22Rv1 (cell line): ENCODE results near the gene CDKAL1.
"Not testable (repeated sequence)": the region's sequence is repeated elsewhere in the genome, so short reads cannot be mapped to it uniquely, and the experiment has no call there.

Experiments
- H3K27ac ChIP-seq: fragments of 450-650 bp; 2 replicates; pipeline ENCODE4 v1.5.1; 2017
- ZFX ChIP-seq: fragments of 450-650 bp; IDR thresholded peaks from 2 replicates; pipeline ENCODE4 v1.6.1; 2017; ENCODE audit warnings: antibody characterized with exemption, borderline replicate concordance
- TF ChIP-seq, protein P1 (sequence below): fragments of 450-650 bp; IDR thresholded peaks from 2 replicates; pipeline ENCODE4 v1.5.1; 2017; ENCODE audit warnings: mild to moderate bottlenecking

The CDKAL1 gene

DNA sequence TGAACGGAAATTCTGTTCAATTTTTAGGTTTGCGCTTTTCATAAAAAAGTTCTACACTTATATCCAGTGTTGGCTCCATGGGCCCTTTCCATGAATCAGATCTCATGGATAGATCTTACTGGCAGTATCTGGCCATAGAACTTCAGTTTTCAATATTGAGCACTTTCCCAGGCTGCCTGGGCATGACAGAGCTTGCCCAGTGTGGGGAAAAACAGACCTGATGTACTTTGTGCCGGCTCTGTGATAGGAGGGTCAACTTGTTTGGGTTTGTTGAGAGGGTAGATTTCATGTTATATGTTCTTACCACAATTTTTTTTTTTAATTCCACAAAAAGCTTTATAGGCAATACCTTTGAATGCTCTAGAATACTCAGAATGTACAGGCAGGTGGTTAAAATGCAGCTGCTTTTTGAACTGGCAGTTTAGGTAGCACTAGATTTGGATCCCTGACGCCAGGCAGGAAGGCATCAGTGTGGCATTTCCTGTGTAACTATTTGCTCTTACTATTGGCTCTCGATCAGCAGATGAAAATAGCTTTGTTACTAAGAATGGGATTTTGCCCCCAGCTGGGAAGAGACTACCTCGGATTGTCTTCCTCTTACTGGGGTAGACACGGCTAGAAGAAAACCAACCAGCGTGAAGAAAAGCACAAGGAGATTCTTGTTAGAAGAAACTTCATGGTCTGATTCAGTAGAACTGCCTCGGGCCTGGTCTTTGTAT lies 654.4 kb downstream of the CDKAL1 start:
- no peak overlapping the region for H3K27ac ChIP-seq
- TF ChIP-seq, protein P1, sequence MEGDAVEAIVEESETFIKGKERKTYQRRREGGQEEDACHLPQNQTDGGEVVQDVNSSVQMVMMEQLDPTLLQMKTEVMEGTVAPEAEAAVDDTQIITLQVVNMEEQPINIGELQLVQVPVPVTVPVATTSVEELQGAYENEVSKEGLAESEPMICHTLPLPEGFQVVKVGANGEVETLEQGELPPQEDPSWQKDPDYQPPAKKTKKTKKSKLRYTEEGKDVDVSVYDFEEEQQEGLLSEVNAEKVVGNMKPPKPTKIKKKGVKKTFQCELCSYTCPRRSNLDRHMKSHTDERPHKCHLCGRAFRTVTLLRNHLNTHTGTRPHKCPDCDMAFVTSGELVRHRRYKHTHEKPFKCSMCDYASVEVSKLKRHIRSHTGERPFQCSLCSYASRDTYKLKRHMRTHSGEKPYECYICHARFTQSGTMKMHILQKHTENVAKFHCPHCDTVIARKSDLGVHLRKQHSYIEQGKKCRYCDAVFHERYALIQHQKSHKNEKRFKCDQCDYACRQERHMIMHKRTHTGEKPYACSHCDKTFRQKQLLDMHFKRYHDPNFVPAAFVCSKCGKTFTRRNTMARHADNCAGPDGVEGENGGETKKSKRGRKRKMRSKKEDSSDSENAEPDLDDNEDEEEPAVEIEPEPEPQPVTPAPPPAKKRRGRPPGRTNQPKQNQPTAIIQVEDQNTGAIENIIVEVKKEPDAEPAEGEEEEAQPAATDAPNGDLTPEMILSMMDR, result no peak
- TF ChIP-seq ZFX, result no peak

DNA sequence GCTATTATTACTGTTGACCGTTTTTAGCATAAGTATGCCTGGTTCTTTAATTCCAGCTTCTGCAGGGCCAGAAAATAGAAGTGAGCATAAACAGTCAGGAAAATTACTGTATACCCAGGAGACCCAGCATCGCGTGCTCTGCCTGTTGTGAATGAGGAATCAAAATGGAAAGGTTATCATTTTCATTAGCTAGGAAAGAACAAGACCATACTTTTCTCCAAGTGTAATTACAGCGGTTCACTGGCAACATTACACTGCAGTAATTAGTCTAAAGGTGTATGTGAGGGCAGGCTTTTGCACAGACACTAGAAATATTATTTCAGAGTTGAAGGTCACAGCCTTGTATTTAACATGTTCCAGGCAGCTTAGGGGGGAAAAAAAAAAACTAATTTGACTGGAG lies 655.5 kb downstream of the CDKAL1 start:
- no peak overlapping the region for H3K27ac ChIP-seq
- TF ChIP-seq ZFX, result no peak
- TF ChIP-seq, protein P1, result no peak

DNA sequence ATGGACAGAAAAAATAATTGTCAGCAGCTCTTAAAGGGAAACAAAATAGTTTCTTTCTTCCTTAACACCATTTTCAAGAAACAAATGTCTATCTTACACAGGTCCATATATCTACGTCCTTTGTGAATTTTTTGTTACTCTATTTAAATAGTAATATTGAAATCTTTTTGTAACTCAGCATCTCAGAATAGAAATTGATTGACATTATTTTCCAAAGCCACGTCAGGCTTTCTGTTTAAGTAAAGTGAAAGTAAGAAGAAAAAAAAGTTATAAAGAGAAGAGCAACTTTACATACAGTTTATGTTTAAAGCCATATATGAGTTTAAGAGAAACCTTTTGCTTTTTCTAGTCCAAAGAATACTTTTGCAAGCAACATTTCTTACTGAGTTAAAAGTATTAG lies 656.4 kb downstream of the CDKAL1 start:
- no peak for TF ChIP-seq ZFX
- TF ChIP-seq, protein P1, result no peak
- no peak overlapping the region for H3K27ac ChIP-seq

DNA sequence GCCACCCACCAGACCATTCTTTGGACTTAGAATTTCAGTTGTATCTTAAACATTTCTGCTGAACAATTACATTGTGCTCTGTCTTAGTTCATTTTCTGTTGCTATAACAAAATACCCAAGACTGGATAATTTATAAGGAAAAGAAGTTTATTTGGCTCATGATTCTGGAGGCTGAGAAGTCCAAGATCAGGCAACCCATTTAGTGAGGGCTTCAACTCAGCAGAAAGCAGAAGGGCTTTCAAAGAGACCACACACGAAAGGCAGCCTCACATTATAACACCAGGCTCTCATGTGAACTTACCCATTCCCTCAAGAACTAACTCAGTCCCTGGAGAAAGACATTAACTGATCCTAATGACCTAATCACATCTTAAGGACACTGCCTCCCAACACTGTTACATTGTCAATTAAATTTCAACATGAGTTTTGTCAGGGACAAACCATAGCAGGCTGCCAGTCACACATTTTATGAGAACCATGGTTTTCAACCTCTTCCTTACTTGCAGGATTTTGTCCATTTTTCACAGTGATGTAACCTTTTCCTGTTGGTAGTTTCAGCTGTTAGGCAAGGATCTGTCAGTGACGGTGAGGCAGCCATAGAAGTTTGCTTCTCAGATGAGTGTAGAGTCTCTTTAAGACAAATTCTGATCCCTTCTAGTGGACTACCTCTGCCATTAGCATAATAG lies 659.7 kb downstream of the CDKAL1 start:
- no peak overlapping the region for H3K27ac ChIP-seq

DNA sequence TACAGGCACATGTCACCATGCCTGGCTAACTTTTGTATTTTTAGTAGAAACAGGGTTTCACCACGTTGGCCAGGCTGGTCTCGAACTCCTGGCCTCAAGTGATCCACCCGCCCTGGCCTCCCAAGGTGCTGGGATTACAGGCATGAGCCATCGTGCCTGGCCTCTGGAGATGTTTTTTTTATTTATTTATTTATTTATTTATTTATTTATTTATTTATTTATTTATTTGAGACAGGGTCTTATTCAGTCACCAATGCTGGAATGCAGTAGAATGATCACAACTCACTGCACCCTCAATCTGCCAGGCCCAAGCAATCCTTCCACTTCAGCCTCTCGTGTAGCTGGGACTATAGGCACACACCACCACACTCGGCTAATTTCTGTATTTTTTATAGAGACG lies 661.0 kb downstream of the CDKAL1 start:
- H3K27ac ChIP-seq, result not testable (repeated sequence)

More for the DNA sequence above, 659.7 kb downstream of the CDKAL1 start:
- TF ChIP-seq, protein P1, result no peak
- TF ChIP-seq ZFX, result no peak

DNA sequence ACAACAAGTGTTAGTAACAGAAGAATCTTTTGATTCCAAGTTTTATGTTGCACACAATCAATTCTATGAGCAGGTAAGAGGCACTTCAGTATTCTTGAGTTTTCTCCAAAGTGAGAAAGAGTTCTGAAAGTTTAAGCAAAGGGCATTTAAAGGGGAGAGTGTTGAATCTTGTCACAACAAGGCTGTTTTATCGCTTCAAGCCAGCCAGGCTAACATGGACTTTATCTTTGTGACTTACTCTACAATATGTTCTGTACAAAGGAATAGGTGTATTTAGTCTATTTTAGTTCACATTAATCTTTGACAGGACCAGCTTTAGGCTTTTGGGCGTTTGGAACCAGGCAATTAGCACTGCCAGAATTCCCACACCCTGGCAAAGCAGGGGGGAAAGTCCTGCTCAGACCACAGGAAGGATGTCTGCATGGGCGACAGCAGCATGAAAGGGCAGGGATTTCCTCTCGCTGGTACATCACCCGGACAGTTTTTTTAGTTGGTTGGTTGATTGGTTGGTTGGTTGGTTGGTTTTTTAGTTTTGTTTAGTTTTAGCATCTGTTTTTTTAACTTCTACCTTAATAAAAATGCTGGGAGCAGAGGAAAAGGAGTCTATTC lies 663.9 kb downstream of the CDKAL1 start:
- TF ChIP-seq, protein P1, result no peak
- no peak for TF ChIP-seq ZFX
- no peak overlapping the region for H3K27ac ChIP-seq

DNA sequence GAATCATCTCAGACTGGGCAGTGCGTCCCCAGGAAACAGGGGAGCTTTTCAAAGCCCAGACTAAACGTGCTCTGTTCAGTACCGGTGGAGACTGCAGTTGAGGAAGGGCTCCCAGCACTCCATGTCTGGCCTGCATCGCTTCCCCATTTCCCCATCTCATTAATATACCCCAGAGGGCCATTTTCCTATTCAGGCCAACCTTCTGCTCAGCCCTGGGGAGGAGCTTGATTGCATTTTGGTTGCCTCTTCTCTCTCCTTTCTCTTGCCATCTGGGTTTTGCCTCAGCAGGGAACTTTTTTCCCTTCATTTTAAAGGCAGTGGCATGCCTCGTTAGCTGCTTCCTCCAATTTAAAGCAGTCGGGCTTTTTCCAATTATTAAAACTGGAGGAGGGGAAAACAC lies 665.0 kb downstream of the CDKAL1 start:
- TF ChIP-seq, protein P1, result no peak
- TF ChIP-seq ZFX, result no peak
- H3K27ac ChIP-seq, result no peak overlapping the region
